ENCODE results near the gene TBCCD1.

Gene TBCCD1

GRCh38 chr3:186513386-186513785 lies 53.8 kb downstream of the TBCCD1 start:
- DNase-seq (ENCODE audit: extremely low read depth, low read depth), result no peak
- TF ChIP-seq, protein P1, sequence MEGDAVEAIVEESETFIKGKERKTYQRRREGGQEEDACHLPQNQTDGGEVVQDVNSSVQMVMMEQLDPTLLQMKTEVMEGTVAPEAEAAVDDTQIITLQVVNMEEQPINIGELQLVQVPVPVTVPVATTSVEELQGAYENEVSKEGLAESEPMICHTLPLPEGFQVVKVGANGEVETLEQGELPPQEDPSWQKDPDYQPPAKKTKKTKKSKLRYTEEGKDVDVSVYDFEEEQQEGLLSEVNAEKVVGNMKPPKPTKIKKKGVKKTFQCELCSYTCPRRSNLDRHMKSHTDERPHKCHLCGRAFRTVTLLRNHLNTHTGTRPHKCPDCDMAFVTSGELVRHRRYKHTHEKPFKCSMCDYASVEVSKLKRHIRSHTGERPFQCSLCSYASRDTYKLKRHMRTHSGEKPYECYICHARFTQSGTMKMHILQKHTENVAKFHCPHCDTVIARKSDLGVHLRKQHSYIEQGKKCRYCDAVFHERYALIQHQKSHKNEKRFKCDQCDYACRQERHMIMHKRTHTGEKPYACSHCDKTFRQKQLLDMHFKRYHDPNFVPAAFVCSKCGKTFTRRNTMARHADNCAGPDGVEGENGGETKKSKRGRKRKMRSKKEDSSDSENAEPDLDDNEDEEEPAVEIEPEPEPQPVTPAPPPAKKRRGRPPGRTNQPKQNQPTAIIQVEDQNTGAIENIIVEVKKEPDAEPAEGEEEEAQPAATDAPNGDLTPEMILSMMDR (IDR thresholded peaks at IDR 0.05; ENCODE audit: low read depth, low read length), result no peak

GRCh38 chr3:186512570-186513302 lies 54.4 kb downstream of the TBCCD1 start:
- no peak for DNase-seq (ENCODE audit: extremely low read depth, low read depth)
- TF ChIP-seq, protein P1 (IDR thresholded peaks at IDR 0.05; ENCODE audit: low read depth, low read length), result no peak

DNA sequence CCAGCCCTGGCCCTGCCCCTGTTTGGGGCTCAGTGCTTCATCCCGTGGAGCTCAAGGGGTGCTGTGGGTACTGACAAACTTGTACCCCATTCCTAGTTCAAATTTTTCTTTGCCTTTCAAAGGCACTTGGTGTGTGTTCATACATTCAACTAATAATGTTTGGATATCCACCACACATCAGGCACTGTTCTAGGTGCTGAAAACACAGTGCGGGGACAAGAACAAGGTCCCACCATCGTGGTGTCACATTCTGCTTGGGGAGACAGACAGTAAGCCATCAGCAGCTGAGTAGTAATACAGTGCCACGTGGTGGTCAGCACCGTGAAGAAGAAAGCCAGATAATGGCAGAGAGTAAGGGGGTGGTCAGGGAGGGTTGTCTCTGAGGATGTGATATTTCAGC lies 55.4 kb downstream of the TBCCD1 start:
- TF ChIP-seq, protein P1 (IDR thresholded peaks at IDR 0.05; ENCODE audit: low read depth, low read length), result no peak
- no peak for DNase-seq (ENCODE audit: extremely low read depth, low read depth)

- DNase-seq (ENCODE audit: extremely low read depth, low read depth), result no peak
- TF ChIP-seq, protein P1 (IDR thresholded peaks at IDR 0.05; ENCODE audit: low read depth, low read length), result no peak
Measured at GRCh38 chr3:186511245-186511644, 55.9 kb downstream of the TBCCD1 start.

DNA sequence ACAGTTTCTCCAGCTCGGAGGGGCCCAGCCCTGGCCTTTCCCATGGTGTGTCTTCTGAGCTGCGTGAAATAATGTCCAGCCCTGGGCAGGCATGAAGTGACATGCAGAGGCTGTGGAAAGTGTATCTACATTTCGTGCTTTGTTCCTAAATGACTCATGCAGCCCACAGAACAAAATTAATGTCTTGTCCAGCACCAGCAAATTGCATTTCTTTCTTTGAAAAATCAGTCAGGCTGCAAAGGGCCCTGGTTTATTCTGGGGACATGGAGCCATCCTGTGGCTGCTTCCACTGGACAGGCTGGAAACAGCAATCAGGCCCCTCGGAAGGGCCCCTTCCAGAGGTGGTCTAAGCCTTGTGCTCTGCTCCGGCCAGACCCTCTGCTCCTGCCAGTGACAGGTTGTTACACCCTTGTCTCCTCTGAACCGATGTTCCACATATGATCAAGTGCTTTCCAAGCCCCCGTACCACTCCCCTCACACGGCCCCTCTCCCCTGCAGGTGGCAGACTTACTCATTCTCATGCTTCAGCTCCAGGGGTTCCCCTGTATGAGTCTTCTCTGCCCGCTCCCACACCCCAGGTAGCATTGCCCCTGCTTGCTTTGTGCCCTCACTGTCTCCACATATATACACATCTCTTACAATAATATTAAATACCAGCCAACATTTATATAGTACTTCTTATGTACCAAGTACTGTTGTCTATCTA lies 56.6 kb downstream of the TBCCD1 start:
- DNase-seq (ENCODE audit: extremely low read depth, low read depth), result no peak
- TF ChIP-seq, protein P1 (IDR thresholded peaks at IDR 0.05; ENCODE audit: low read depth, low read length), result no peak

GRCh38 chr3:186509423-186509822 lies 57.7 kb downstream of the TBCCD1 start:
- no peak for DNase-seq (ENCODE audit: extremely low read depth, low read depth)
- TF ChIP-seq, protein P1 (IDR thresholded peaks at IDR 0.05; ENCODE audit: low read depth, low read length), result no peak

DNA sequence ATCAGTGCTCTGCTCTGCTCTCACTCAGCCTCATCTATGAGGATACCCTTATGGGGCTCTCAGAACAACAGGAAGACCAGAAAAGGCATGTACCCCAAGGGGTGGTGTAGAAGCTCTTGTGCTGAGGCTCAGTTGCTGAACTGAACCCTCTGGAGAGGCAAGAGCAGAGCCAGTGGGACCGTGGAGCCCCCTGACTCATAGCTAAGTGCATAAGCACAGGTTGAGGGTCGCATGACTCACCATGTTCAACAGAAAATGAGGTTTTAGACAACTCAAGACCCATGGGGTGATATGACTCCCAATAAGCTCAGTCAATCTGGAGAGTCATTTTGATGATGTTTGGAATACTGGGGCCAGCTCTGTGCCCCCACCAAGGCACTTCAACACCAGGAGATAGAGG lies 60.3 kb downstream of the TBCCD1 start:
- TF ChIP-seq, protein P1 (IDR thresholded peaks at IDR 0.05; ENCODE audit: low read depth, low read length), result no peak
- no peak for DNase-seq (ENCODE audit: extremely low read depth, low read depth)

Data from AG09319 (cell line).